Activated naive CD8-positive, alpha-beta T cell treated with anti-CD3 and anti-CD28 coated beads for 36 hours (primary cell): Measurements from ENCODE around the gene SCAI. TPM values are rescaled to one million over a fixed set of nuclear protein-coding genes. Genes with fewer than 3 reads are reported as not detected.
"Not testable (repeated sequence)": the region's sequence is repeated elsewhere in the genome, so short reads cannot be mapped to it uniquely, and the experiment has no call there.

Experiments
- DNase-seq: peaks from one replicate; pipeline ENCODE4 v3.0.0; 2021
- H3K27ac Mint-ChIP-seq: one replicate; pipeline ENCODE4 v1.8.0; 2022; ENCODE audit warnings: mild to moderate bottlenecking, moderate library complexity, mixed read lengths
- H3K27me3 Mint-ChIP-seq: one replicate; pipeline ENCODE4 v1.8.0; 2022; ENCODE audit warnings: mild to moderate bottlenecking, mixed read lengths
- H3K36me3 Mint-ChIP-seq: one replicate; pipeline ENCODE4 v1.8.0; 2021; ENCODE audit warnings: mild to moderate bottlenecking, mixed read lengths
- H3K4me1 Mint-ChIP-seq: one replicate; pipeline ENCODE4 v1.8.0; 2021; ENCODE audit warnings: mixed read lengths
- H3K4me3 Mint-ChIP-seq: one replicate; pipeline ENCODE4 v1.8.0; 2022; ENCODE audit warnings: mild to moderate bottlenecking, moderate library complexity, mixed read lengths
- H3K9me3 Mint-ChIP-seq: one replicate; pipeline ENCODE4 v1.8.0; 2022; ENCODE audit warnings: mixed read lengths
- total RNA-seq, 2 experiments: library from RNA; stranded (reverse); gene quantifications; one replicate each; pipeline ENCODE4 v1.2.3, GENCODE V29; 2021

The SCAI gene
- total RNA-seq, 2 experiments from 2014 or later: 7.0 to 7.3 TPM

- no peak overlapping the region for H3K27ac Mint-ChIP-seq
- H3K4me3 Mint-ChIP-seq: no peak overlapping the region
- peaks cover 15% of the 10 kb centered on the region for H3K36me3 Mint-ChIP-seq
- peaks cover 17% of the 10 kb centered on the region for H3K4me1 Mint-ChIP-seq
- no peaks in the 10 kb centered on the region for H3K27me3 Mint-ChIP-seq
- H3K9me3 Mint-ChIP-seq: peaks cover 11% of the 10 kb centered on the region
- no peak for DNase-seq
Measured at GRCh38 chr9:125134976-125135375, 8.4 kb downstream of the SCAI start.

GRCh38 chr9:125133403-125134329 lies 9.7 kb downstream of the SCAI start:
- Mint-ChIP-seq H3K4me1 (peaks cover 13% of the 10 kb centered on the region), H3K27me3 (no peaks in the 10 kb centered on the region), H3K9me3 (peaks cover 11% of the 10 kb centered on the region), H3K36me3 (peaks cover 11% of the 10 kb centered on the region), H3K4me3 (no peak overlapping the region), H3K27ac (peak overlapping the region; percentile 30)
- DNase-seq: no peak

- H3K36me3 Mint-ChIP-seq: peaks cover 11% of the 10 kb centered on the region
- no peak for DNase-seq
- H3K27ac Mint-ChIP-seq: no peak overlapping the region
- H3K4me3 Mint-ChIP-seq: no peak overlapping the region
- H3K27me3 Mint-ChIP-seq: no peaks in the 10 kb centered on the region
- H3K4me1 Mint-ChIP-seq: peaks cover 17% of the 10 kb centered on the region
- H3K9me3 Mint-ChIP-seq: peaks cover 11% of the 10 kb centered on the region
Measured at GRCh38 chr9:125131778-125132177, 11.6 kb downstream of the SCAI start.

- H3K27ac Mint-ChIP-seq: peak overlapping the region; percentile 87
- H3K27me3 Mint-ChIP-seq: no peaks in the 10 kb centered on the region
- DNase-seq: peak; percentile 75
- H3K4me1 Mint-ChIP-seq: peaks cover 27% of the 10 kb centered on the region
- no peak overlapping the region for H3K4me3 Mint-ChIP-seq
- H3K36me3 Mint-ChIP-seq: peaks cover 12% of the 10 kb centered on the region
- H3K9me3 Mint-ChIP-seq: peaks cover 3% of the 10 kb centered on the region
Measured at GRCh38 chr9:125126019-125126746, 17.1 kb downstream of the SCAI start.

GRCh38 chr9:125125523-125125922 lies 17.8 kb downstream of the SCAI start:
- DNase-seq: no peak
- peaks cover 3% of the 10 kb centered on the region for H3K9me3 Mint-ChIP-seq
- H3K27me3 Mint-ChIP-seq: no peaks in the 10 kb centered on the region
- H3K27ac Mint-ChIP-seq: peak overlapping the region; percentile 87
- H3K4me3 Mint-ChIP-seq: no peak overlapping the region
- peaks cover 32% of the 10 kb centered on the region for H3K4me1 Mint-ChIP-seq
- peaks cover 12% of the 10 kb centered on the region for H3K36me3 Mint-ChIP-seq

GRCh38 chr9:125121146-125121545 lies 22.2 kb downstream of the SCAI start:
- Mint-ChIP-seq H3K4me1 (peaks cover 43% of the 10 kb centered on the region), H3K27ac (no peak overlapping the region), H3K36me3 (peaks cover 14% of the 10 kb centered on the region), H3K27me3 (no peaks in the 10 kb centered on the region), H3K9me3 (peaks cover 3% of the 10 kb centered on the region), H3K4me3 (no peak overlapping the region)
- no peak for DNase-seq

- Mint-ChIP-seq H3K9me3 (no peaks in the 10 kb centered on the region), H3K27me3 (no peaks in the 10 kb centered on the region), H3K27ac (no peak overlapping the region)
Measured at GRCh38 chr9:125119643-125120286, 23.6 kb downstream of the SCAI start.

GRCh38 chr9:125118696-125119095 lies 24.6 kb downstream of the SCAI start:
- not testable (repeated sequence) for H3K4me3 Mint-ChIP-seq, H3K27ac Mint-ChIP-seq, H3K9me3 Mint-ChIP-seq, H3K36me3 Mint-ChIP-seq, DNase-seq, H3K27me3 Mint-ChIP-seq
- peaks cover 33% of the 10 kb centered on the region for H3K4me1 Mint-ChIP-seq

More at GRCh38 chr9:125119643-125120286, 23.6 kb downstream of the SCAI start:
- H3K4me3 Mint-ChIP-seq: no peak overlapping the region
- H3K36me3 Mint-ChIP-seq: peaks cover 6% of the 10 kb centered on the region
- DNase-seq: no peak
- H3K4me1 Mint-ChIP-seq: peaks cover 35% of the 10 kb centered on the region

- Mint-ChIP-seq H3K4me1 (peaks cover 15% of the 10 kb centered on the region), H3K9me3 (peaks cover 10% of the 10 kb centered on the region), H3K36me3 (peaks cover 22% of the 10 kb centered on the region)
- H3K4me3 Mint-ChIP-seq, DNase-seq, H3K27me3 Mint-ChIP-seq, H3K27ac Mint-ChIP-seq: not testable (repeated sequence)
Measured at GRCh38 chr9:125114503-125114902, 28.8 kb downstream of the SCAI start.

GRCh38 chr9:125110464-125110863 lies 32.9 kb downstream of the SCAI start:
- no peak for DNase-seq
- Mint-ChIP-seq H3K9me3 (peaks cover 10% of the 10 kb centered on the region), H3K27me3 (no peaks in the 10 kb centered on the region), H3K27ac (no peak overlapping the region), H3K4me1 (peaks cover 3% of the 10 kb centered on the region), H3K36me3 (peaks cover 17% of the 10 kb centered on the region), H3K4me3 (no peak overlapping the region)

GRCh38 chr9:125108541-125108940 lies 34.8 kb downstream of the SCAI start:
- not testable (repeated sequence) for H3K4me1 Mint-ChIP-seq, DNase-seq, H3K27me3 Mint-ChIP-seq, H3K27ac Mint-ChIP-seq, H3K4me3 Mint-ChIP-seq
- Mint-ChIP-seq H3K9me3 (peaks cover 10% of the 10 kb centered on the region), H3K36me3 (peaks cover 17% of the 10 kb centered on the region)

- Mint-ChIP-seq H3K4me3 (no peak overlapping the region), H3K27me3 (no peaks in the 10 kb centered on the region), H3K36me3 (peaks cover under 1% of the 10 kb centered on the region), H3K9me3 (no peaks in the 10 kb centered on the region), H3K27ac (no peak overlapping the region), H3K4me1 (peaks cover 5% of the 10 kb centered on the region)
- no peak for DNase-seq
Measured at GRCh38 chr9:125106285-125106893, 36.9 kb downstream of the SCAI start.

GRCh38 chr9:125103770-125104460 lies 39.4 kb downstream of the SCAI start:
- Mint-ChIP-seq H3K9me3 (no peaks in the 10 kb centered on the region), H3K27me3 (no peaks in the 10 kb centered on the region), H3K36me3 (no peaks in the 10 kb centered on the region), H3K4me1 (peaks cover 2% of the 10 kb centered on the region), H3K27ac (no peak overlapping the region), H3K4me3 (no peak overlapping the region)
- no peak for DNase-seq

GRCh38 chr9:125103021-125103420 lies 40.3 kb downstream of the SCAI start:
- H3K36me3 Mint-ChIP-seq: no peaks in the 10 kb centered on the region
- H3K4me1 Mint-ChIP-seq: peaks cover 2% of the 10 kb centered on the region
- H3K4me3 Mint-ChIP-seq: no peak overlapping the region
- no peaks in the 10 kb centered on the region for H3K27me3 Mint-ChIP-seq
- H3K27ac Mint-ChIP-seq: no peak overlapping the region
- DNase-seq: no peak
- H3K9me3 Mint-ChIP-seq: no peaks in the 10 kb centered on the region
